NCI-H510A (cell line): ENCODE measurements around the gene CDYL.
"Not testable (repeated sequence)": the region's sequence is repeated elsewhere in the genome, so short reads cannot be mapped to it uniquely, and the experiment has no call there.

Experiments
- DNase-seq: peaks from one replicate; lab custom pipeline; 2025; lab: John Stamatoyannopoulos, UW

The CDYL gene

DNA sequence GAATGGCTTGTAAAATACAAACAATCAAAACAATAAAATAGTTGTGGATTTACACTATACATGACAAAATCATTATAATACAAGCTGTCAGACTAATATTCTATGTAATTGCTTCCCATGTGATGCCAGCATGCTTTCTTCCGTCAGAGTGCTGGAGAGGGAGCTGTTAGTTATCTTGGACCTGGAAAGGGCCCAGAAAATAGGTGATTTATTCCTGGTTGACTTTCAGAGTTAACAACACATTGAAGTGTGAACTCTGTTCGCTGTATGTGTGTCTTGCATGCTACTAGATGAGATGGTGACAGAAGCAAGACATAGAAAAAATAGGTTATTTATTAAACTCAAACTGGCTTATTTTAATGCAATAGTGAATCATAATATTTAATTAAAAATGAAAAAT, 70.2 kb downstream of the CDYL start:
- no peak for DNase-seq

- DNase-seq: no peak
Observed at GRCh38 chr6:4848382-4849068, 72.3 kb downstream of the CDYL start.

DNA sequence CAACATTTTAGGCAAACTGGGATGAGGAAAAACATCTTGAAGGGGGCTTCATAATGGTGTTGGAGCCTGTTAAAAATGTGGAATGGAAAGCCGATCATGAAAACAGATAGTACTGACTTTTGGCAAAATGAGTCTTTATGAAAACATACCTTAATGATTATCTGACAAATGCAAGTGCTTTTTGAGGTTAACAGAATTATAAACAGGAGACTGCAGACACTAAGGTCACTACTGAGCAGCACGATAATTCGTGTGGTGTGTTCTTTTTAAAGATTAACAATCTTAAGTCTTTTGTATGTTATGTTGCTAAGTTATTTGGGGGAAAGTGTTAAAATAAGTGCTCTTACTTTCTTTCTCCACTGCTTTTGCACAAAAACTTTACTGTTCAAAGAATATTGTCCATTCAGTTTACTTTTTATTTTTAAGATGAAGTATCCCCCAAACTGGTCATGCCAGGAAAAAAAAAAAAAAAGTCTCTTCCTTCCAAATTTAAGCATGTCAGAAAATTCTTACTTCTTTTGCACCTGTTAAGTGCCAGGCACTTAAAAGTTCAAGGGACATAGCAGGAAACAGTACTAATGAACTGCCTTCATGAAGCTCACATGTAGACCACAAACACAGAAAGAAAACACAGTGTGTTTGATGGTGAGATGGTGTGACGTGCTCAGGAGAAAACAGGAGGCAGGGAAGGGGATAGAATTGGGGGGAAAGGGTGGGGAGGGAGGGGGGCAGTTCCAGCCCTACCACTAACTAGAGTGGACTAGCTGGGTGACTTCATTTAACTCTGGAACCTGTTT, 73.2 kb downstream of the CDYL start:
- no peak for DNase-seq

DNA sequence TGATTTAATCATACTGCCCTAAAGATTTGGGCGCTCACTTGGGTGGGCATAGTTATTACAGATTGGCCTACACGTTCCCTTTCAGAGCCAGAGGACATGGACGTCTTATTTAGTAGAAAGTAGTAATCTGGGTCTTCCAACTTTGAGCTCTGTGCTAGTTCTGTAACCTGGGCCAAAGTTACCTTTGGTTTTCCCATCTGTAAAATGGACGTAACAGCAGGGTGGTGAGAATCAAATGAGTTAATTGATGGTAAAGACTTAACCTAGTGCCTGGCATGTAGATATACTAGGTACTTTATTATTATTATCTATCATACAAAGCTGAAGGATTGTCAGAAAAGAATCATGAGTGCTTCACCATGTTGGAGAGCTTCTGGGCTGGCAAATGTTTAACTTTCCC, 74.8 kb downstream of the CDYL start:
- DNase-seq: no peak

DNA sequence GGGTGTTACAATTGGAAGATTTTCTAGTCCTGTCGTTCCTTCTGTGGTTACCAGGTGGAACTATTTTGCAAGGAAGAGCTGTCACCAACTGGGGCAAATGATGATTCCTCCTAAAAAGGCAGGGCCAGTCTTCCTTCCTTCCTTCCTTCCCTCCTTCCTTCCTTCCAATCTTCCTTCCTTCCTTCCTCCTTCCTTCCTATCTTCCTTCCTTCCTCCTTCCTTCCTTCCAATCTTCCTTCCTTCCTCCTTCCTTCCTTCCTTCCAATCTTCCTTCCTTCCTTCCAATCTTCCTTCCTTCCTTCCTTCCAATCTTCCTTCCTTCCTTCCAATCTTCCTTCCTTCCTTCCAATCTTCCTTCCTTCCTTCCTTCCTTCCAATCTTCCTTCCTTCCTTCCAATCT, 76.0 kb downstream of the CDYL start:
- not testable (repeated sequence) for DNase-seq

DNA sequence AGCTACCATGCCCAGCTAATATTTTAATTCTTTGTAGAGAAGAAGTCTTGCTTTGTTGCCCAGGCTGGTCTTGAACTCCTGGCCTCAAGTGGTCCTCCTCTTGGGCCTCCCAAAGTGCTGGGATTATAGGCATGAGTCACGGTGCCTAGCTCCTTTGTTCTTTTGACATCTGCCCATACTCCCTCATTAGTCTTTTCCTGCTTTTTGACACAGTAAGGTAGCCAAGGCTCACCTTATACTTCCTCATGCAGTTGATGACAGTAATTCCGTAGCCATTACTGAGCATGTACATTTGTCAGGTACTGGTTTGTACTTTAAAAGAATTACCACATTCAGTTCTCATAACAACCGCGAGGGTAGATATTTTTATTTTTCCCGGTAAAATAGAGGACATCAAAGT, 76.7 kb downstream of the CDYL start:
- DNase-seq: no peak

GRCh38 chr6:4853349-4853748, 77.1 kb downstream of the CDYL start:
- DNase-seq: no peak

GRCh38 chr6:4853782-4854511, 77.7 kb downstream of the CDYL start:
- DNase-seq: peak; percentile 22

DNA sequence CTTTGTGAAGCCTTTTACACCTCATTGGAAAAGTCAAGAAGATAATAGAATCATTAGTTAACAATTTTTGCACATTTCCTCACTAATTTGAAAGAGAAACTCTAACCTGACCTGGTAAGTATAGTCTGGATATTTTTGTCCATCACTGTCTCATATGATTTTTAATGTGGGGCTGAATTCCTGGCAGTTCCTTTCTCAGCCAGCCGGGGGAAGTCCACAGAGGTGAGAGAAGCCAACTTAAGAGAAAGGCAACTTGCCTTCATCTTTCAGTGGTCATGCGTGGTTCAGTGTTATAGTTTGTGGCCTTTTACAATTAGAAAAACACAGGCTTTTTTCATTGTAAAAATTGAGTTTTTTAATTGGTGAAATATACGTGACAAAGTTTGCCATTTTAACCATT, 80.6 kb downstream of the CDYL start:
- DNase-seq: no peak

DNA sequence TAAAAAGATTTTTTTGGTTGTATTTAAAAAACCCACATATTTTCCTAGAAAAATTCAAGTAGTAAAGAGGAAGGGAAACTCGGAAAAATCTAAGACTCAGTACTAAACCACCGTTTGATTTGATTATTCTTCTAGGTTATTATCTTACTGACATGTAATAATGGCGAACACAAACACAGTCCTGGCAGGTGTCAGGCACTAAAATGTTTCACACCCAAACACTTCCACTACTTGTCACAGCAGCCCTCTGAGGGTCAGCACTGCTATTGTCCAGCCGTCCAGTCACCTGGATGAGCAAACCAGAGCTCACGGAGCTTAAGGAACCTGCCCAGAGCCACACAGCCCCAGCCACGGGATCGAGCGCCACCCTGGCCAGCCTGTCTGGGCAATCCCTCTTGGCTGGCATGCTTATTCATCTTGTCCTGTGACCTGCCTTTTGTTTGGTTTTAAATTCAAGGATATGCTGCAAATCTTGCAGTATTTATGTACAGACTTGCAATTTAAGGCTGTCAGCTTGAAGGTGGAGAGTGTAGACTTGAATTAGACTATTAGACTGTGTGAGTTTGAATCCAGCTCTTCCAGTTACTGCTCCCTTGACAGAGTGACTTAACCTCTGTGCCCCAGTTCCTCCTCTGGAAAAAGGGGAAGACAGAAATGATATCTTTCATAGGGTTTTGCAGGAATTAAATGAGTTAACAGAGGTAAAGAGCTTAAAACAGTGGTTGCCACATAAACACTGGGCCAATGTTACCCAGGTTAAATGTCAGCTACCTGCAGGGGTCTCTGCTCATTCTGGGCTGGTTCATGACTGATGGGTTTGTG, 82.2 kb downstream of the CDYL start:
- no peak for DNase-seq

GRCh38 chr6:4860387-4860786, 84.2 kb downstream of the CDYL start:
- DNase-seq: no peak

DNA sequence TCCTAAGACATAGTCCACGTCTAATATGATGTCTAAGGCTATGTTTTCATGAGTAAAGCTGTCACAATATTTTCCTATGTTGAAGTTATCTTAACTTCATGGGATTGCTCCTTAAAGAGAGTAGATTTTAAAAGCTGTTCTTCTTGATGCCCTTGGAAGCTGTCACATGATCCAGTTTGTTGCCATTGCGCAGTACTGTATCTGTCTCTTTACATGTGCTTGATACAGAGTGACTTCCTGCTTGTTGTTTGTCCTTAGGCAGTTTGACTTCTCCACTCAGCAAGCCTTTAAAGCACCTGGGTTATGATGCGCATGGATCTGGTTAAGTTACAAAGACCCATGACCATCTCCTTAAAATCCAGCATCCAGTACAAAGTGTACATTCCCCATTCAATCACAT, 85.4 kb downstream of the CDYL start:
- no peak for DNase-seq

DNA sequence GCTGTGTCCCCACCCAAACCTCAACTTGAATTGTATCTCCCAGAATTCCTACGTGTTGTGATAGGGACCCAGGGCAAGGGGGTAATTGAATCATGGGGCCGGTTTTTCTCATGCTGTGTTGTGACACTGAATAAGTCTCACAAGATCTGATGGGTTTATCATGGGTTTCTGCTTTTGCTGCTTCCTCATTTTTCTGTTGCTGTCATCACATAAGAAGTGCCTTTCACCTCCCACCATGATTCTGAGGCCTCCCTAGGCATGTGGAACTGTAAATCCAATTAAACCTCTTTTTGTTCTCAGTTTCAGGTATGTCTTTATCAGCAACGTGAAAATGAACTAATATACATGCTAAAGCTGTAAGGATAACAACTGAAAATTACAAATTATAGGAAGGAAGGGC, 88.3 kb downstream of the CDYL start:
- no peak for DNase-seq

DNA sequence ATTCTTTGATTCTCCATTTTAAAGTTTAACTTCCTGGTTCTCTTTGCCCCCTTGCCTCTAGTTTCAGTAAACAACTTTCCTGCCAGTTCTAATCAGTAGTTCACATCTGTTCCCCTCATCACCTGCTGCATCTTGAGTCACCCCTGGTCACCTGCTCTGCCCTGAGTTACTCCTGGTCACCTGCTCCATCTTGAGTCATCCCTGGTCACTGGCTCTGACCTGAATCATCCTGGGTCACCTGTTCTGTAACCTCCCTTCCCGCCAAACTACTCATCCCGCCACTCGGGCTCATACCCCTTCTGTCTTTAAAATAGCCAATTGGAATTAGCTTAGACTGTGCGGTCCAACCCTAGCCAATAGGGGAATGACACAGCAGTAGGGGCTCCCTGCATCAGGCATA, 88.8 kb downstream of the CDYL start:
- DNase-seq: not testable (repeated sequence)

- no peak for DNase-seq
Observed at GRCh38 chr6:4870821-4871494, 94.8 kb downstream of the CDYL start.

- no peak for DNase-seq
Observed at GRCh38 chr6:4871825-4872224, 95.6 kb downstream of the CDYL start.

DNA sequence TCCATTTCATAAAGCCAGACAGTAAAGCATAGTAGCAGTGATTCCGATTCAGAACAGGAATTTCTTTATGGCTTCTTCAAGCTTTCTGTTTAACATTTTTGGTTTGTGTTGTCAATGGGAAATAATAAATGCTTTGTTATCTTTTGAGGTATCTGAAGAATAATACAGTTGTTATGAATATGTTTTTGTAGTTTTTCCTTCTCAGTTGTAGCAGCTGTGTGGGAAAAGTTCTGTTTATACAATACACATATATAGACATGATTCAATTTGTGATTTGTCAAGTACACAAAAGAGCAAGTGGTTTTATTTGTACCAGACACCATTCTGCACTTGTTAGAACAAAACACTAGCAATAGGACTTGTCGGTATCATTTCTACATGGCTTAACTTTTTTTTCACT, 96.6 kb downstream of the CDYL start:
- no peak for DNase-seq

DNA sequence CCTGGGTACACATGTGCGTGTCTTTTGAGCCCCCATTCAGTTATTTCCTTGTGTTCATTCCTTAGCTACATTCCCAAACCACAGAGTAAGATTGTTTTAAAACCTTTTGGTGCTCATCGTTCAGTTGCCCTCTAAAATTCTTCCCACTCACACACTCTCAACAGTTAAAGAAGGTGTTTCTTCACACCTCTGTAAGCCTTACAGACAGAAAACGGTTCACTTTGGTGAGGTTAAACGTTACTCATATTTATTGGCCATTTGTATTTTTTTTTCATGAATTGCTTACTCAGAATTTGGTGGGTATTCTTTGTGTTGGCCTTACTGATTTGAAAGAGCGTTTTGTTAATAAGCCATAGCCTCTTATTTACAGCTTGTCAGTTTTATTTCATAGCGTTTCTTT, 97.7 kb downstream of the CDYL start:
- DNase-seq: no peak

DNA sequence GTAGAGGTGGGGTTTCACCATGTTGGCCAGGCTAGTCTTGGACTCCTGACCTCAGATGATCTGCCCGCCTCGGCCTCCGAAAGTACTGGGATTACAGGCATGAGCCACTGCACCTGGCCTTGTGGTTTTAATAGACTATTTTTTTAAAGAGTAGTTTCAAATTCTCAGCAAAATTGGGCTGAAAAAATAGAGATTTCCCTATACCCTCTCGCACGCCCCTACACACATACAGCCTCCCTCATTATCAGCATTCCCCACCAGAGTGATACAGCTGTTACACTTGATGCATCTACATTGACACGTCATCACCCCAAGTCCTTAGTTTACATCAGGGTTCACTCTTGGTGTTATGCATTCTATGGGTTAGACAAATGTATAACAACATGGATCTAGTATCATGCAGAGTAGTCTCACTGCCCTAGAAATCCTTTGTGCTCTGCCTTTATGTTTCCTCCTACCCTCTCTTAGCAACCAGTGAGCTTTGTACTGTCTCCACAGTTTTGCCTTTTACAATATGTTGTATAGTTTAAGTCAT, 103.6 kb downstream of the CDYL start:
- no peak for DNase-seq

GRCh38 chr6:4880363-4880762, 104.2 kb downstream of the CDYL start:
- no peak for DNase-seq

DNA sequence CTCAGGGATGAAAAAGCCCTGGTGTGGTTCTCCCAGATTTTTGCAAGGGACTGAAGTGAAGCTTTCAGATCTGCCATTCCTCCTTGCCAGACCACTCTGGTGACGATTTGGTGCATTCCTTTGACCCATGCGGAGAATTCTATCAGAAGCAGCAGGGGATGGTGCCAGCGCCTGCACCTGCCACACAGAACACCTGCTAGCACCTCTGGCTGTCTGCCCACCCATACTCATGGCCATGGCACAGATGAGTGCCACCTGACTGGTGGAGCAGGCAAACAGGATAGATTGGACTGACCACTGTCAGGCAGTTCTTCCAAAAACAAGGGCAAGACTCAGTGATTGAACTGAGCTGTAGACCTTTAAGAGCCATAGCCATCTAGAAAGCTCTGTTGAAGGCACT, 107.1 kb downstream of the CDYL start:
- no peak for DNase-seq
